Measurements from ENCODE around the gene ZNF844. TPM values are rescaled to one million over a fixed set of nuclear protein-coding genes. Genes with fewer than 3 reads are reported as not detected.

ZNF844 gene
- total RNA-seq, 1 experiment from 2014 or later: not detected

DNA sequence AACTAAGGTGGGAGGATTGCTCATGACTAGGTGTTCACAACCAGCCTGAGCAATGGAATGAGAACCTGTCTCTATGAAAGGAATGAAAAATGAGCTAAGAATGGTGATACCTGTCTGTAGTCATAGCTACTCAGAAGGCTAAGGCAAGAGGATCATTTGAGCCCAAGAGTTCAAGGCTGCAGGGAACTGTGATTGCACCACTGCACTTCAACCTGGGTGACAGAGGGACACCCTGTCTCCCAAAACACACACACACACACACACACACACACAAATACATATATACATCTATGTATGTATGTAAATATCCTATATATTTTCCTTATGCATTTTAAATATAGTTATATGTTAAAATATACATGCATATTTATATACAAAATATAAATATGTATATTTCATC lies 21.6 kb upstream of the ZNF844 start:
- intact Hi-C loops (cut with micrococcal nuclease): no loop called here
- ChIA-PET CTCF (no interaction called here), RAD21 (ENCODE audit: low non-redundant PET in 1 of 2, low total read pairs in 2 of 2, uncharacterized antibody in 2 of 2, unreplicated experiment in 2 of 2) (no interaction called here), POLR2A (no interaction called here)
- DNase-seq (ENCODE audit: low read depth, low spot score) (no peak), ATAC-seq (no peak)
- H3K4me2 ChIP-seq (ENCODE audit: low read length): no peak overlapping the region
- H3K9ac ChIP-seq (ENCODE audit: low read length): no peak overlapping the region
- H3K79me2 ChIP-seq (ENCODE audit: insufficient read depth, low read length): no peaks in the 10 kb centered on the region
- TF ChIP-seq, protein P1, sequence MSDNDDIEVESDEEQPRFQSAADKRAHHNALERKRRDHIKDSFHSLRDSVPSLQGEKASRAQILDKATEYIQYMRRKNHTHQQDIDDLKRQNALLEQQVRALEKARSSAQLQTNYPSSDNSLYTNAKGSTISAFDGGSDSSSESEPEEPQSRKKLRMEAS (IDR thresholded peaks at IDR 0.05): no peak
- no peak for TF ChIP-seq POLR2A (IDR thresholded peaks at IDR 0.05; ENCODE audit: borderline replicate concordance, extremely low read depth, insufficient read depth, insufficient read length)
- TF ChIP-seq SP1 (IDR thresholded peaks at IDR 0.05; ENCODE audit: low read depth): no peak
- no peak for TF ChIP-seq ELF1 (IDR thresholded peaks at IDR 0.05; ENCODE audit: borderline replicate concordance, low read depth)
- no peak for TF ChIP-seq CBX3 (IDR thresholded peaks at IDR 0.05; ENCODE audit: low read depth)
- no peak for TF ChIP-seq JUND (IDR thresholded peaks at IDR 0.05)
- TF ChIP-seq, protein P2, sequence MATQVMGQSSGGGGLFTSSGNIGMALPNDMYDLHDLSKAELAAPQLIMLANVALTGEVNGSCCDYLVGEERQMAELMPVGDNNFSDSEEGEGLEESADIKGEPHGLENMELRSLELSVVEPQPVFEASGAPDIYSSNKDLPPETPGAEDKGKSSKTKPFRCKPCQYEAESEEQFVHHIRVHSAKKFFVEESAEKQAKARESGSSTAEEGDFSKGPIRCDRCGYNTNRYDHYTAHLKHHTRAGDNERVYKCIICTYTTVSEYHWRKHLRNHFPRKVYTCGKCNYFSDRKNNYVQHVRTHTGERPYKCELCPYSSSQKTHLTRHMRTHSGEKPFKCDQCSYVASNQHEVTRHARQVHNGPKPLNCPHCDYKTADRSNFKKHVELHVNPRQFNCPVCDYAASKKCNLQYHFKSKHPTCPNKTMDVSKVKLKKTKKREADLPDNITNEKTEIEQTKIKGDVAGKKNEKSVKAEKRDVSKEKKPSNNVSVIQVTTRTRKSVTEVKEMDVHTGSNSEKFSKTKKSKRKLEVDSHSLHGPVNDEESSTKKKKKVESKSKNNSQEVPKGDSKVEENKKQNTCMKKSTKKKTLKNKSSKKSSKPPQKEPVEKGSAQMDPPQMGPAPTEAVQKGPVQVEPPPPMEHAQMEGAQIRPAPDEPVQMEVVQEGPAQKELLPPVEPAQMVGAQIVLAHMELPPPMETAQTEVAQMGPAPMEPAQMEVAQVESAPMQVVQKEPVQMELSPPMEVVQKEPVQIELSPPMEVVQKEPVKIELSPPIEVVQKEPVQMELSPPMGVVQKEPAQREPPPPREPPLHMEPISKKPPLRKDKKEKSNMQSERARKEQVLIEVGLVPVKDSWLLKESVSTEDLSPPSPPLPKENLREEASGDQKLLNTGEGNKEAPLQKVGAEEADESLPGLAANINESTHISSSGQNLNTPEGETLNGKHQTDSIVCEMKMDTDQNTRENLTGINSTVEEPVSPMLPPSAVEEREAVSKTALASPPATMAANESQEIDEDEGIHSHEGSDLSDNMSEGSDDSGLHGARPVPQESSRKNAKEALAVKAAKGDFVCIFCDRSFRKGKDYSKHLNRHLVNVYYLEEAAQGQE (IDR thresholded peaks at IDR 0.05; ENCODE audit: low read depth): no peak
- no peak for TF ChIP-seq FOSL1 (IDR thresholded peaks at IDR 0.05; ENCODE audit: low read depth)
- TF ChIP-seq, protein P3, sequence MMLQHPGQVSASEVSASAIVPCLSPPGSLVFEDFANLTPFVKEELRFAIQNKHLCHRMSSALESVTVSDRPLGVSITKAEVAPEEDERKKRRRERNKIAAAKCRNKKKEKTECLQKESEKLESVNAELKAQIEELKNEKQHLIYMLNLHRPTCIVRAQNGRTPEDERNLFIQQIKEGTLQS (IDR thresholded peaks at IDR 0.05): no peak
- no peak overlapping the region for H2AFZ ChIP-seq (ENCODE audit: low read depth, low read length, poor library complexity, severe bottlenecking)
- no TSS peak for BruUV-seq (replicated peaks)
- no peak overlapping the region for H3K27ac ChIP-seq (ENCODE audit: low read depth, low read length)
- no peaks in the 10 kb centered on the region for H3K4me1 ChIP-seq (ENCODE audit: control insufficient read depth in 1 of 2, insufficient read depth in 2 of 2, low read length in 2 of 2)
- no peaks in the 10 kb centered on the region for H3K9me2 ChIP-seq (ENCODE audit: insufficient read depth)
- no peak overlapping the region for H3K4me3 ChIP-seq (replicated peaks in 1 of 2; ENCODE audit: low read depth in 1 of 2, low read length in 2 of 2)
- no peaks in the 10 kb centered on the region for H3K27me3 ChIP-seq (ENCODE audit: insufficient read depth, low read length)
- no peaks in the 10 kb centered on the region for H4K20me1 ChIP-seq (ENCODE audit: insufficient read depth)
- H3K36me3 ChIP-seq (ENCODE audit: control insufficient read depth in 1 of 2, insufficient read depth in 2 of 2, low read length in 2 of 2): no peaks in the 10 kb centered on the region
- peaks cover 11 to 19% of the 10 kb centered on the region in 2 experiments; a peak in 2 of 4 replicates for H3K9me3 ChIP-seq (ENCODE audit: control insufficient read depth in 1 of 2, insufficient read depth in 1 of 2, low read depth in 1 of 2, low read length in 2 of 2)
